PC-3 (cell line): ENCODE data around the gene RPL15. TPM values are rescaled to one million over a fixed set of nuclear protein-coding genes. Genes with fewer than 3 reads are reported as not detected.

Experiments
- ATAC-seq: fragments of 200-7000 bp; cut with Tn5 transposase; 2 replicates; pipeline ENCODE4 v1.9.1; 2020; ENCODE audit warnings: mild to moderate bottlenecking, moderate library complexity
- BruUV-seq: library from RNA; stranded (reverse); fragments of 400-500 nt; replicated peaks from 2 replicates; lab custom pipeline; 2021; lab: Mats Ljungman, UMichigan
- CTCF ChIA-PET: fragments of 300-600 bp; sonication (Branson Sonifier 250); formaldehyde crosslinking; loops from one replicate; lab custom pipeline; 2022; ENCODE audit warnings: antibody characterized with exemption; lab: Charles Lee
- POLR2A ChIA-PET: fragments of 300-600 bp; sonication (Branson Sonifier 250); formaldehyde crosslinking; loops from one replicate; lab custom pipeline; 2022; ENCODE audit warnings: antibody characterized with exemption; ENCODE audit not compliant: unreplicated experiment; lab: Charles Lee
- DNase-seq: peaks from one replicate; pipeline ENCODE4 v3.0.0-alpha.2; 2015
- H2AFZ ChIP-seq: fragments of 300-600 bp; sonication (generic); 2 replicates; pipeline ENCODE4 v1.6.0; 2016; ENCODE audit warnings: antibody characterized with exemption, low read length
- H3F3A ChIP-seq: fragments of 300-600 bp; sonication (generic); one replicate; pipeline ENCODE4 v1.6.0; 2017; ENCODE audit warnings: antibody characterized with exemption, low read length, control low read depth, mild to moderate bottlenecking; ENCODE audit not compliant: unreplicated experiment
- H3K27ac ChIP-seq: fragments of 300-600 bp; sonication (generic); 2 replicates; pipeline ENCODE4 v1.5.1; 2016; ENCODE audit warnings: mild to moderate bottlenecking, low read length
- H3K27me3 ChIP-seq: fragments of 300-600 bp; sonication (generic); 2 replicates; pipeline ENCODE4 v1.6.1; 2016; ENCODE audit warnings: low read length, mixed read lengths
- H3K36me3 ChIP-seq: fragments of 300-600 bp; sonication (generic); 2 replicates; pipeline ENCODE4 v1.6.1; 2016; ENCODE audit warnings: low read depth, mixed run types, low read length, mixed read lengths
- H3K4me1 ChIP-seq: fragments of 300-600 bp; sonication (generic); 2 replicates; pipeline ENCODE4 v1.5.1; 2016; ENCODE audit warnings: low read length; ENCODE audit not compliant: insufficient read depth
- H3K4me2 ChIP-seq: fragments of 300-600 bp; sonication (generic); 2 replicates; pipeline ENCODE4 v1.6.0; 2016; ENCODE audit warnings: low read length
- H3K4me3 ChIP-seq: fragments of 300-600 bp; sonication (generic); 2 replicates; pipeline ENCODE4 v1.5.1; 2016; ENCODE audit warnings: mild to moderate bottlenecking, low read length, mixed read lengths
- H3K79me2 ChIP-seq: fragments of 300-600 bp; sonication (generic); 2 replicates; pipeline ENCODE4 v1.6.1; 2017; ENCODE audit warnings: low read length, mixed read lengths
- H3K9ac ChIP-seq: fragments of 300-600 bp; sonication (generic); 2 replicates; pipeline ENCODE4 v1.6.0; 2016; ENCODE audit warnings: mild to moderate bottlenecking, low read length
- H3K9me2 ChIP-seq: fragments of 300-600 bp; sonication (generic); replicated peaks from 2 replicates; pipeline ENCODE4 v1.6.1; 2016; ENCODE audit warnings: mixed run types, low read length, mixed read lengths
- H3K9me3 ChIP-seq: fragments of 300-600 bp; sonication (generic); 2 replicates; pipeline ENCODE4 v1.6.1; 2016; ENCODE audit warnings: low read length, mixed read lengths
- H4K20me1 ChIP-seq: fragments of 300-600 bp; sonication (generic); 2 replicates; pipeline ENCODE4 v1.6.1; 2016; ENCODE audit warnings: low read length, mixed read lengths
- CTCF ChIP-seq: fragments of 300-600 bp; sonication (generic); conservative IDR thresholded peaks from 2 replicates; pipeline ENCODE4 v1.5.1; 2017; ENCODE audit warnings: antibody characterized with exemption, low read depth, mild to moderate bottlenecking, low read length
- EZH2 ChIP-seq: fragments of 300-600 bp; sonication (generic); IDR thresholded peaks from one replicate; pipeline ENCODE4 v1.6.1; 2017; ENCODE audit warnings: antibody characterized with exemption, mild to moderate bottlenecking, low read length; ENCODE audit not compliant: unreplicated experiment
- EZH2phosphoT487 ChIP-seq: fragments of 300-600 bp; sonication (generic); IDR thresholded peaks from 2 replicates; pipeline ENCODE4 v1.6.1; 2018; ENCODE audit warnings: mild to moderate bottlenecking, antibody characterized with exemption, low read length, borderline replicate concordance
- intact Hi-C: fragments of 100-400 bp; cut with micrococcal nuclease; formaldehyde crosslinking; loops from 2 replicates; pipeline ENCODE4 v1.9.0; 2023
- total RNA-seq: library from RNA; depleted of rRNA; stranded (reverse); fragments of >200 nt; gene quantifications from 2 replicates; pipeline ENCODE4 v1.2.3, GENCODE V29; 2014

Gene RPL15
- total RNA-seq, 1 experiment from 2014 or later: 1,904 TPM

GRCh38 chr3:23882487-23882918 lies 34.4 kb upstream of the RPL15 start:
- H3K9ac ChIP-seq: no peak overlapping the region
- intact Hi-C loops: no loop called here
- DNase-seq (no peak), ATAC-seq (no peak)
- H3F3A ChIP-seq: no peaks in the 10 kb centered on the region
- peaks cover 13% of the 10 kb centered on the region for H3K4me1 ChIP-seq
- no peaks in the 10 kb centered on the region for H3K27me3 ChIP-seq
- H3K9me2 ChIP-seq: no peaks in the 10 kb centered on the region
- no peak overlapping the region for H2AFZ ChIP-seq
- peaks cover 66% of the 10 kb centered on the region for H3K79me2 ChIP-seq
- no TSS peak for BruUV-seq
- no peaks in the 10 kb centered on the region for H3K9me3 ChIP-seq
- H3K36me3 ChIP-seq: peaks cover 11% of the 10 kb centered on the region; the same call in 1 of the 2 replicates
- no peak overlapping the region for H3K4me3 ChIP-seq
- 0 out of 2 replicates have a peak, but pooled peaks cover 19% of the 10 kb centered on the region for H4K20me1 ChIP-seq
- ChIA-PET CTCF (no interaction called here), POLR2A (no interaction called here)
- TF ChIP-seq EZH2phosphoT487: no peak
- TF ChIP-seq CTCF: no peak
- TF ChIP-seq EZH2: no peak
- H3K27ac ChIP-seq: no peak overlapping the region
- no peak overlapping the region for H3K4me2 ChIP-seq

GRCh38 chr3:23884481-23884880 lies 32.5 kb upstream of the RPL15 start:
- H3K36me3 ChIP-seq: peaks cover 18% of the 10 kb centered on the region; the same call in 1 of the 2 replicates
- H3K9me2 ChIP-seq: no peaks in the 10 kb centered on the region
- H3K79me2 ChIP-seq: peaks cover 52% of the 10 kb centered on the region
- no TSS peak for BruUV-seq
- H3K4me3 ChIP-seq: no peak overlapping the region
- H3F3A ChIP-seq: no peaks in the 10 kb centered on the region
- H3K27ac ChIP-seq: no peak overlapping the region
- intact Hi-C loops: no loop called here
- peaks cover 17% of the 10 kb centered on the region for H4K20me1 ChIP-seq
- ChIA-PET POLR2A (no interaction called here), CTCF (no interaction called here)
- no peaks in the 10 kb centered on the region for H3K9me3 ChIP-seq
- no peak overlapping the region for H3K9ac ChIP-seq
- no peak overlapping the region for H2AFZ ChIP-seq
- DNase-seq (peak; percentile 27), ATAC-seq (no peak)
- peaks cover 16% of the 10 kb centered on the region for H3K4me1 ChIP-seq
- no peak overlapping the region for H3K4me2 ChIP-seq
- H3K27me3 ChIP-seq: no peaks in the 10 kb centered on the region
- no peak for TF ChIP-seq EZH2phosphoT487
- peak; percentile 43; the same call in 1 of the 2 replicates for TF ChIP-seq CTCF
- no peak for TF ChIP-seq EZH2

GRCh38 chr3:23885210-23885609 lies 31.7 kb upstream of the RPL15 start:
- H2AFZ ChIP-seq: no peak overlapping the region
- H4K20me1 ChIP-seq: peaks cover 17% of the 10 kb centered on the region
- H3F3A ChIP-seq: no peaks in the 10 kb centered on the region
- H3K27me3 ChIP-seq: no peaks in the 10 kb centered on the region
- H3K27ac ChIP-seq: no peak overlapping the region
- no peak overlapping the region for H3K4me2 ChIP-seq
- no peaks in the 10 kb centered on the region for H3K9me2 ChIP-seq
- no peak for ATAC-seq
- ChIA-PET CTCF (no interaction called here), POLR2A (no interaction called here)
- TF ChIP-seq CTCF (no peak), EZH2 (no peak), EZH2phosphoT487 (no peak)
- no peak for DNase-seq
- H3K36me3 ChIP-seq: peaks cover 21% of the 10 kb centered on the region; the same call in 1 of the 2 replicates
- intact Hi-C loops: no loop called here
- H3K9me3 ChIP-seq: no peaks in the 10 kb centered on the region
- no peak overlapping the region for H3K4me3 ChIP-seq
- H3K9ac ChIP-seq: no peak overlapping the region
- H3K79me2 ChIP-seq: peaks cover 48% of the 10 kb centered on the region
- peaks cover 16% of the 10 kb centered on the region for H3K4me1 ChIP-seq
- no TSS peak for BruUV-seq
